HG02642 (cell line): ENCODE results near the gene TPP1.
A peak's percentile ranks its signal among the peaks of the same experiment; 100 is the strongest.

ENCODE experiments used
- ATAC-seq: cut with Tn5 transposase; IDR thresholded peaks from one replicate; pipeline ENCODE4 v1.9.1; 2021; ENCODE audit warnings: mild to moderate bottlenecking; ENCODE audit not compliant: unreplicated experiment, poor library complexity

Gene TPP1

DNA sequence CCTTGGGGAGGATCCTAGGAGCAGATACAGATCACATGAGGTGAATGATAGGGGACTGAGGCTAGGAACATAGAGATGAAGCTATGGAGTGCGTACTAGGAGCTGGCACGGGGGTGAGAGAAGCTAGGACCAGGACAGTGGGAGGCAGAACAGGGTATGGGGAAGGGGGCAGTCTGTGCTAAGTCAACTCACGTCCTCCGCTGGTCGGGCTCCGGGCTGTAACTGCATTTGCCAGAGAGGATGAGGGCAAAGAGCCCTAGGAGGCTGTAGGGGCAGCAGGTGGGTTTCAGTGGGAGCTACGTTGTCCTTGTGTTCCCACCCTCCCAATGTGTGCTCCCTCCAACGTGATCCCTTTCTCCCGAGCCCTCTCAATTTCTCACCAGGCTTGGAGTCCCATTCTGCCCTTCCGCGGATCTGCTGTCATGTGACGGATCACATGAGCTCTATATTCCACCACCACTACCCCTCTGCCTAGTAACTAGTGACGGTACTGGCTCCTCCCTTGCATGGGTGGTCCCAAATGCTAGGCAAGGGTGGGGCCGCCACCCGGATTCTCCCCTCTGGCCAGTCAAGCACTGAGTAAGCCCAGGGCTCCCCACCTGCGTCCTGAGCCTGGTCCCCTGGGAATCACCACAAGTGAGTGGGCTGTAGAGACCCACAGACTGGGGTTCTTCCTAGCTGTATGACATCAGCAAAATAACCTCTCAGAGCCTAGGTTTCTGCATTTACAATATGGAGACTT lies at the start of gene TPP1:
TPP1 (minus strand) TSS at position 419 of the 742 bp plus-strand sequence; CDS start at position 397, 22 bp downstream.
- peak; percentile 99 for ATAC-seq

GRCh38 chr11:6667733-6668374 lies 48.6 kb upstream of the TPP1 start:
- no peak for ATAC-seq

DNA sequence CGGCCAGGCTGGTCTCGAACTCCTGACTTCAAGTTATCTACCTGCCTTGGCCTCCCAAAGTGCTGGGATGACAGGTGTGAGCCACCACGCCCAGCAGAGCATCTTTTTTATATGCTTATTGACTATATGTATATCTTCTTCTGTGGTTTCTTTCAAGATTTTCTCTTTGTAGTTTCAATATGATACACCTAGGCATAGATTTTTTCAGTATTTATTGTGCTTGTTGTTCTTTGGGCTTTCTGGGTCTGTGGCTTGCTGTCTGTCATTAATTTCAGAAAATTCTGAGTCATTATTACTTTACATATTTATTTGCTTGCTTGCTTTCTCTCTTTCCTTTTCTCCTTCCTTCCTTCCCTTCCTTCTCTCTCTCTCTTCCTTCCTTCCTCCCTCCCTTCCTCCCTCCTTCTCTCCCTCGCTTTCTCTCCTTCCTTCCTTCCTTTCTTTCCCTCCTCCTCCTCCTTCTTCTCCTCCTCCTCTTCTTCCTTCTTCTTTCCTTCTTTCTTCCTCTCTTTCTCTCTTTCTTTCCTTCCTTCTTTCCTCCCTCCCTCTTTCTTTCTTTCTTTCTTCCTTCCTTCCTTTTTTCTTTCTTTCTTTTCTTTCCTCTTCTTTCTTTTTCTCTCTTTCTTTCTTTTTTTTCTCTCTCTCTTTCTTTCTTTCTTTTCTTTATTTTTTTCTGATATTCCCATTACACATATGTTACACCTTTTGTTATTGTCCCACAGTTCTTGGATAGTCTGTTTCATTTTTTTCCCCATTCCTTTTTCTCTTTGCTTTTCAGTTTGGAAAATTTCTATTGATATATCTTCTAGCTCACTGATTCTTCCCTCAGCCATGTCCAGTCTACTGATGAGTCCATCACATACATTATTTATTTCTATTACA lies 47.3 kb upstream of the TPP1 start:
- ATAC-seq = no peak

DNA sequence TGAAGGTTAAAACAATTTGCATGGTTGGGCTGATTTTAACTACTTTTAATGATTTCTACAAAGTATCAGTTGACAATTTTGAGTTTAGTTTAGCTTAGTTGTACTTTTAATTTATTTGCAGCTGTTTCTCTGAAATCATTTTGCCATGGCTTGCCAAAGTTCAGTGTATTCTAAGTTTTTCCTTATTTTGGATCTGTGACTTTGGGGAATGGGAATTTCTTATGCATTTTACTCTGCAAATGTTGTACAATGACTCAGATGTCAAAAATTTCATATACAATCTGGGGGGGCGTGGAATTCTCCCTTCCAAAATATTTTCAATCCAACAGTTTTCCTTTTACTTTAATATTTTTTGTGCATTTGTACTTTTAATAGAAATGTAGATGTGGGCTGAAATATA lies 45.3 kb upstream of the TPP1 start:
- ATAC-seq = no peak

DNA sequence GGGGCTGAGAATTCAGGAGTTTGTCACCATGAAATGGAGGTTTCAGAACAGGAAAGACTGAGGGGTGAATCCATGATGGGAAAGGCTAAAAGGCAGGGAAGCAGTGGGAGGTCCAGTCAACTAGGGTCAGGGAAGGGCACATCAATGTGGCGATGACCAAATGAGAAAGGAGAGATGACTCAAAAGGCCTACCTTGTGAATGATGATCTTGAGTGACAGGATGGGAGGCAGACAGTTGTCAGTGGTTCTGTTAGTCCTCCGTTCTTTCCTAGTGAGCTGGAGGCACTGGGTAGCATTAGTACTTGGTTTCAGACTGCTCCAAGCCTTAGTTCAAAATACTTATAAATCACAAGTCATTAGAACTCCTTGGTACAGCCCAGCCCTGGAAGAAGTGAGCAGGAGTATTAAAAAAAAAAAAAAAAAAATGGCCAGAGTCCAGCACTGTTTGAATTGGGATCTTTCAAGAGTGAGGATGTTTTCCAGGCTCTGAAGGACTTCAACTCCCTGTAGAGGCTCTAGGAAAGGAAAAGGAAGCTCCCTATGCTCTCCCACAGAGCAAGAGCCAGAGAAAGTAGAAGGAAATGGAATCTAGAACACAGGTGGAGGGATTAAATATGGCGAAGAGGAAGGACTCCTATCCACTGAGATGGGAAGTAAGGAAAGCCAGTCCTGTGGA lies 44.7 kb upstream of the TPP1 start:
- ATAC-seq = no peak

DNA sequence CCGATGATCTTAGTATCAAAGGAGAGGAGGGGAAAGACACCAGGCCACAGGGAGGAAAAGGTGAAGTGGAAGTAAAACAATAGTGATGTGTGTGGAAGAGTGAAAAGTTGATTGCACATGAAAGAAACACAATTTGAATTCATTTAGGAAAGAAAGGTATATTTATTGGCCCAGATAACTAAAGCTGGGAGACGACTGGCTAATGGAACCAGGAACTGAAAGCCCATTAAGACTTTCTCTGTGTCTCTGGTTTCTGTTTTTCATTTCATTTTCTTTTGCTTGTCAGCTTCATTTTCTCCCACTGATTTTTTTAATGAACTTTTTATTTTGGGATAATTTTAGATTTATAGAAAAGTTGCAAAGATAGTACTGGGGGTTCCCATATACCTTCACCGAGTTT lies 41.5 kb upstream of the TPP1 start:
- ATAC-seq = no peak

DNA sequence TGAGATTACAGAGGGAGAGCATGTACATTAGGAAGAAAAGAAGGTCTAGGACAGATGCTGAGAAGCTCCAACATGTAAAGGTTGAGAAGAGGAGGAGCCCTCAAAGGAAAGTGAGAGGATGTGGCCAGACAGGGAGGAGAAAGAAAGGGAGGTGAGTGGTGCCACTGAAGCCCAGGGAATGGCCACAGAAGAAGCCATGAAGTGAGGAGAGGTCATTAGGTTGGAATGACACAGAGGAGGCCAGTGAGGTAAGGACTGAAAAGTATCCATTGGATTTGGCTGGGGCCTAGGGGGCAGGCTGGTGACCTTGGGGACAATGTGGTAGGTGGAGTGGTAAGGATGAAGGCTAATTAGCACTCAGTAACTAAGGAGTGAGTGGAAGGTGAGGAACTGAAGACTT lies 39.4 kb upstream of the TPP1 start:
- no peak for ATAC-seq

GRCh38 chr11:6657346-6657745 lies 38.1 kb upstream of the TPP1 start:
- no peak for ATAC-seq

DNA sequence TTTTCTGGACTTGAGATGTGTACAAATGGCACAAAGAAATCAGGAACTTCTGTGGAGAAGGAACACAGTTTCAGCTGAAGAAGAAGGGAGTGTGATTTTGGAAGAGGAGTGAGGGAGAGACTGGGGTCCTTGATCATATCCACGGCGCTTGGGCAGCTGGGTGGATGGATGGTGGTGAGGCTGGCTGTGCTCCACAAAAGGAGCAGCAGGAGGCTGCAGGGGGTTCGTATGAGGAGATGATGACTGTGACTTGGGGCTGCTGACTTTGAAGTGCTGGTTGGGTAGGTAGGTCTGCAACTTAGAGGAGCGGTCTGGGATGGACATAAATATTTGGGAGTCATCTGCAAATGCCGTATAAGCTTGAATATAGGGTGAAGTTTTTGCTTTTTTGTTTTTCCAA lies 37.7 kb upstream of the TPP1 start:
- no peak for ATAC-seq

GRCh38 chr11:6656584-6656915 lies 37.3 kb upstream of the TPP1 start:
- ATAC-seq = no peak

- ATAC-seq = no peak
These were observed 36.8 kb upstream of the TPP1 start, which contains the start of gene DCHS1 for GRCh38 chr11:6655790-6656583. Gene DCHS1, minus strand, starts transcription at chr11:6655809. Its CDS starts 14,196 bp downstream, at chr11:6641613.

DNA sequence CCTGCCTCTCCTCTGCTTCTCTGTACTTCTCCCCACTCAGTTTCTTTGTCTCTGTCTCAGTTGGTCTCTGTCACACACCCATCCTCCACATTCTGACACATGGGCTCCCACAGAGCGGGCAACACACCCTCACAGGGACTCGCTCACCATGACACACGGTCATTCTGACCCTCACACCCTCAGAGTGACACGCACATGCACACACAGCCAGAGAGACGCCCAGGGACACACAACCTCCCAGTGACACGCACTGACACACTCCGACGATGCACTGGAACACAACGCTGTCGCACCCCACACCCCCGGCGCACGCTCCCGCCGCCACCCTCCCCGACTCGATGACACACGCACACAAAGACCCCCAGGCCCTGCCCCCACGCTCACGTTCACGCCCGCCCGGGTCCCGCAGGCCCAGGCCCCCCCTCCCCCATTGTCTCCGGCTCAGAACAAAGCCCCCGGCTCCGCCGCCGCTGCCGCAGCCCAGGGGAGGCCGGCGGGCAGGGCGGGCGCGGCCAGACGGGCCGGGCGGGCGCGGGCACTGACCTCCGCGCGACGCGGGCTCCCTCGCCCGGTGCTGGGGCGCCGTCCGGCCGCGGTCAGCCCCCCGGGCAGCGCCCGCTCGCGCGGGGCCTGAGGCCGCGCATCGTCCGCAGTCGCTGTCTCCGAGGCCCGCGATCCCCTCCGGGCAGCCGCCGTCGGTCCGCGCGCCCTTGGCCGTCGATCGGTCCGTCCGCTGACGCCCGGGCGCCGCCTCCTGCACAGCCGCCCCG lies 36.0 kb upstream of the TPP1 start:
- no peak for ATAC-seq

DNA sequence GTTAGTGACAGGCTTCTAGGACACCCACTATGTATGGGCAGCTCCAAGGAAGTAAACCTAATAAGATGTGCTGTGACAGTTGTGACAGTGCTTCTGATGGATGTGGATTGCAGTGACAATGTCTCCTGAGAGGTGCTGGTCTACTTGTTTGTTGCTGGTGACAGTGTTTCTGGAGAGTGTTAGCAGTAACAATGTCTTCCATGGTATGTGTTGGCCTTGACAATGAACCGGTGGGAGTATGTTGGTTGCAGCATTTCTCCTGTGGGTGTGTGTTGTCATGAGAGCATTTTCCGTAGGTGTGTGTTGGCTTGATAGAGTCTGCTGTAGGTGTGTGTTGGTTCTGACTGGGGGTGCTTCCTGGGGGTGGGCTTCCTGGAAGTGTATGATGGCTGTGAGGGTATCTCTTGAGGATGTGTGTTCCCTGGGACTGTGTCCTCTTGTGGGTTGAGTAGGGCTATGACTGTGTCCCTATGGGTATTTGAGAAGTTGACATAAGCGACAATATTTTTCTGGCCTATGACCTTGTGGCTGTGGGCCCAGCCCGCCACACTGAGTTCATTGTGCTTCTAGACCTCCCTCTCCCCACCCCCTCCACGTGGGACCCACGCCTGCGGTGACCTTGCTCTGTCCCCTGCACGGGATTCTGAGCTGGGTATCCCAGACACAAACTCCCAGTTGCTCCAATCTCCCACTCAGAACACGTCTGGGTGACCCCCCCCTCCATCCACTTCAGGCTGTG lies 35.2 kb upstream of the TPP1 start:
- ATAC-seq = no peak

GRCh38 chr11:6653656-6654055 lies 34.4 kb upstream of the TPP1 start:
- no peak for ATAC-seq

DNA sequence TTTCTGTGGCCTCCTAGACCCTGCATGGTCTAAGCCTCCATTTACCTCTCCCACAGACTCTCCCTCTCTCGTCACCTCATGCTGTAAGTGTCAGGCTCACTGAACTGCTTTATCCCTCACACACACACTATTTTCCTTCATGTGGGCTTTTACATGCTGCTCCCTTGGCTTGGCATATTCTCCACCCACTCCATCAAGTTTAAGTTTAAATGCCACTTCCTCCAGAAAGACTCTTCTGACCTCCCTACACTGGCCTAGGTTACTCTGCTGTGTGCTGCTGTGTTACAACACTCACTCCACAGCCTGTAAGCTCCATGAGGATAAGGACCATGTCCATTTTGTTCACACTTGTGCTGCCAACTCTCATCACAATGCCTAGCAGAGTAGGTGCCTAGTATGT lies 33.9 kb upstream of the TPP1 start:
- ATAC-seq = no peak

- ATAC-seq = no peak
These were observed 33.0 kb upstream of the TPP1 start for GRCh38 chr11:6652182-6652581.

GRCh38 chr11:6650980-6651379 lies 31.8 kb upstream of the TPP1 start:
- no peak for ATAC-seq

DNA sequence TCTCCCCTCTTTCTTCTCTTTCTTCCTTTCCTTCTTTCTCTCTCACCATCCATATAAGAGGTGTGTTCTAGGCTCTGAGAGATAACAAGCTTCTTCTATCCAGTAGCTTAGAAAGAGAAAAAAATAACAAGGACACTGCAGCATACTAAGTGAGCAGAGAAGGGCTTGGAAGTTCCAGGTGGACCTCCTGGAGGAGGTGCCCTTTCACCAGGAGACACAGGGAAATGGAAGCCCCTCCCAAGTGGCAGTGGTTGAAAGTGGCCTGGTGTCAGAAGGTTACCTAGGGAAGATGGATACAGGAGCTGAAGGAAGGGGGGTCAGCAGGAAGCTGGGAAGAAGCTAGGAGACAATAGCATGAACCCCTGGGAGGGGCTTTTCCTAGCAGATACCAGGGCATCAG lies 30.9 kb upstream of the TPP1 start:
- ATAC-seq = no peak
